ENCODE measurements around the gene ATF6. TPM values are rescaled to one million over a fixed set of nuclear protein-coding genes. Genes with fewer than 3 reads are reported as not detected.

Gene ATF6
- total RNA-seq, 1 donor from 2014 or later = 21.7 TPM

DNA sequence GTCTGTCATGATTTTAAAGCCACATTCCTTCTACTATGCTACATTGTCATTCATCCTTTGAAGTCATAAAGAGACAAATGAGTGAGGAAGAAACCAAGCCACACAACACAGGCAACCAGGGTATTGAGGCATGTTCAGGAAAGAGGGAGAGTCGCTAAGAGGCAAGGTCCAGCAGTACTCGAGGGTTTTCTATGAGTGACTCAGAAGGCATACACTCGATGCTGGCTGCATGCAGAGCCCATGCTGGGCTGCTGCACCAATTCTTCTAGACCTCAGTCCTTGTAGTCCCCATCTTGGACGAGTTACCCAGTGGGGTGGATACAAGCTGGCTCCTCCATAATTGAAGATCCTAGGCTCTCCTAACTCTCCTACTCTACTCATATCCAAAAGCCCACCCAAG lies 199.9 kb downstream of the ATF6 start:
- no peak for DNase-seq (ENCODE audit: low spot score)

DNA sequence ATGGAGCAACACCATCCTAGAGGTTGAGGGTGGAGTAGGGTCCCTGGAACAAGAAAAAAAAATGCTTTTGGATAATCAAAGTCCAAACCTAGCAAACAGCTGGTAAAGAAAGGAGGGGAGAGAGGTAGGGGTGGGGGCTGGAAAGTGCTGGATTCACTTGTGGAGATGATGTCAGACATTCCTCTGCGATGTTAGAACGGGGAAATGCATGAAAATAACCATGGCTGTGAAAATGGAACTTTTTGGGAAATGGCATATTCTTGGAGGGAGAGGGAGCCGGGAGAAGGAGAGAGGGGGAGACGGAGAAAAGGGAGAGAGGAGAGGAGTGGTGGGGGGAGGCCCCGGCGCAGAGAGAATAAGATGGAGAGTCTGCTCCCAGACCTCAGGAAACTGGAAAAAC lies 203.9 kb downstream of the ATF6 start:
- DNase-seq (ENCODE audit: low spot score) = no peak

DNA sequence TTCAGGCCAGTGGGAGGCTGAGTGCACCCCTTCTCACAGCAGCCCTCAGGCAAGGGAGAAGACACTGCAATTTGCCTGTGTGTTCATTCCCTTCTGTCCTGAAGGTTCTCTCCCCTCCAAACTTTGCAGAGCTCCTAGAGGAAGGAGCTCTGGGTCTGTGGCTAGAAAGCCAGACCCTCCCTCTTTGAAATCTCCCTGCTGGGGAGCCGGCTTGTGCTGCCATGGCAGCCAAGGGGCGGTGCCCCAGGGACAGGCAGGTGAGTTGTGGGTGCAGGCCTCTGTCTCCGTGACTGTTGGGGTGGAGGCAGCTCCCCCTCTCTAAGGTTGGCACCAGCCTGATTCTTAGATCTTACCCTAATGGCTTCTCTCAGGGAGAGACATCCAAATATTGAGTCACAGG lies 204.5 kb downstream of the ATF6 start:
- no peak for DNase-seq (ENCODE audit: low spot score)

DNA sequence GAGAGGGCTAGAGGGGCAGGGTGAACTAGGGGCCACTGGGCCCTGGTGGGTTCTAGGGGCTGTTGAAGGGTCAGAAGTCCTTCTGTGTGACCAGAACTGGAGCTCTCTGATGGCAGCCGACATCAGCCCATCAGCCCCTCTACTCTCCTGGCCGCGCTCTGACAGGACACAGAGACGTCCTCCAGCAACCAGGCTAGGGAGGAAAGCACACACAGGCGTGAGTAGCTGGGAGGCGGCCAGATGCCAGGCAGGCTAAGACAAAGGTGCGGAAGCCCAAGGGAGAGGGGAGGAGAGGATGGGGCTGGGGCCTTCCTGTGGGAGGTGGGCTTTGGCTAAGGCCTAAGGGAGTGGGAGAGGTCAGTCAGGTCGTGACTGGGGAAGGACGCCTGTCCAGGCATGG lies 206.7 kb downstream of the ATF6 start:
- no peak for DNase-seq (ENCODE audit: low spot score)

DNA sequence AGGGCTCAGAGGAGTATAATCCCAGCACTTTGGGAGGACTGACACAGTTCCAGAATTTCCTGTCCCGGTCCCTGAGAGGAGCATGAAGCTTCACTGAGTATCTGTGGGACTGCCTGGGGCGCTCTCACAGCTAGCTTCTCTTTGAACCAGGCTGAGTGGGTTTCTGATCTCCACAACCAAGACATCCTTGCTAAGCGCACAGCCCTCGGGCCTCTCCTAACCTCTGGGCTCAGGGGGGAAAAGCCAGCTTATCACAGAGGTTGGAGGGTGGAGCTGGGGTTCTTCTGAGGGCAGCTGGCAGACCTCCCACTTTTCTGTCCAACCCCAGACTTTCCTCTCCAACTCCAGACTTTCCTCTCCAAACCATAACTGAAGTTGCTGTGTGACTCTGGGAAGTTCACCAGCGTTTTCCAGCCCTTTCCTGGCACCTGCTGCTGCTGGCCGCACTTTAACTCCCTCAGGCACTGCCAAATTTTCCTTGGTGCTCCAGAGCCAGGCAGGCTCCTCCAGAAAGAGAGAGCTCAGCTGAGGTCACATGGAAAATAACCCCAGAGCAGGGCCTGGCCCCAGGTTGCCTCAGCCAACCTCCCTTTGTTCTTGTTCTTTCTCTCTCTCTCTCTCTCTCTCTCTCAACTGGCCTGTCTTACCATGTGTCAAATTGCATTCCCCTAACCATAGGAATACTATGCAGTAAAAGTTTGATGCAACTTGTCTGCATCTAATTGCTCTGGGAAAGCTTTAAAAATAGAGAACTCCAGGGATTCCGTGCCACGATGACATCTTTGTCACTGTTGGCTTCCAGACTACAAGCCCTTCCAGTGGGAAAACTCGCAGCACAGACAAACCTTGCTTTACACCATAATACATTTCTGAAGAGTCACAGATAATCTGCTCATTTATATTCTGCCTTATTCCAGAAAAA lies 208.1 kb downstream of the ATF6 start:
- DNase-seq (ENCODE audit: low spot score) = peak; percentile 58

DNA sequence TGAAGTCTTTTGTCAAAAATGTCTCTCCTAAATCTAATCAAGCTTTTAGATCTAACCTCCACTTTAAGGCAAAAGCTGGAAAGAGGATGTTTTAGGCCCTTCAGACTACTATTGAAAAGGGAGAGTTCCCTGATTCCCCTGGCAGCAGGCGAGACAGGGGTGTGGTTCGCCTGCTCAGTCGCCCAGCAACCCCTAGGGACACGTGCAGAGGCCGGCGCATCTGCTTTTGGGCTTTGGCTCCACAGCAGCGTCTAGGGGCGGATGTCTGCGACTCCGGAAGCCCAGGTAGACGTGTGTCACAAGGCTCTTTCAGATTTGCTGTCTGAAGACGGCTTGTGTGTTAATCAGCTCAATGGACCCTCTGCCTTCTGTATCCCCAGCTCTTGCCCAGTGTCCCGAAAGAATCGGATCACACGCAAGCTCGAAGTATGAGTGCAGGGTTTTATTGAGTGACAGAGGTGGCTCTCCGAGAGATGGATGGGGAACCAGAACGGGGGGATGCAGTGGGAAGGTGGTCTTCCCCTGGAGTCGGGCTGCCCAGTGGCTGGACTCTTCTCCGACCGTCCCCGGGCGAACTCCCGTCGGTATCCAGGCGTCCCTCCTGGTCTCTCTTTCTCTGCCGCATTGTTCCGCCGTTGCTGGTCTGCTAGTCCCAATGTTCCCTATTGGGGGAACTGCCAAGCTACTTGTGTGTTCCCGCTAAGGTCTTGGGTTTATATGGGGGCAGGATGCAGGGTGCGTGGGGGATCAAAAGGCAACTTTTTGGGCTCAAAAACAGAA lies 212.1 kb downstream of the ATF6 start:
- no peak for DNase-seq (ENCODE audit: low spot score)

DNA sequence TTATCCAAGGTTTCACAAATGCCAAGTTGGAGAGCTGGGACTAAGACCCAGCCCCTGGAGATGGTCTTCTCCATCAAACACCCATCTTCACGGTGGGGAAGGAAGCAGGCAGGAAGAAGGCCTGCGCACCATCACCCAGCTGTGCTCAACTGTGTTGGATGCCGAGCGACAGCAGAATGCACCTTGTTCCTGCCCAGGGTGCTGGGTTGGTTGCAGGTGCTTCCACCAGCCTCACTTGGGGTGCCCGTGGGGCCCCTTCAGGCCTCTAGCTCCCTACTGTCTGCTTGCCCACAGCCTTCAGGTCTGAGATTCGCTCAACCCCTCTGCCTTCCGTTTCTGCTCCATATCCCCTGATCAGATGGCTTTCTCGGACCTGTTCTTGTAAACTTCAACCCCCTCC lies 215.0 kb downstream of the ATF6 start:
- no peak for DNase-seq (ENCODE audit: low spot score)

DNA sequence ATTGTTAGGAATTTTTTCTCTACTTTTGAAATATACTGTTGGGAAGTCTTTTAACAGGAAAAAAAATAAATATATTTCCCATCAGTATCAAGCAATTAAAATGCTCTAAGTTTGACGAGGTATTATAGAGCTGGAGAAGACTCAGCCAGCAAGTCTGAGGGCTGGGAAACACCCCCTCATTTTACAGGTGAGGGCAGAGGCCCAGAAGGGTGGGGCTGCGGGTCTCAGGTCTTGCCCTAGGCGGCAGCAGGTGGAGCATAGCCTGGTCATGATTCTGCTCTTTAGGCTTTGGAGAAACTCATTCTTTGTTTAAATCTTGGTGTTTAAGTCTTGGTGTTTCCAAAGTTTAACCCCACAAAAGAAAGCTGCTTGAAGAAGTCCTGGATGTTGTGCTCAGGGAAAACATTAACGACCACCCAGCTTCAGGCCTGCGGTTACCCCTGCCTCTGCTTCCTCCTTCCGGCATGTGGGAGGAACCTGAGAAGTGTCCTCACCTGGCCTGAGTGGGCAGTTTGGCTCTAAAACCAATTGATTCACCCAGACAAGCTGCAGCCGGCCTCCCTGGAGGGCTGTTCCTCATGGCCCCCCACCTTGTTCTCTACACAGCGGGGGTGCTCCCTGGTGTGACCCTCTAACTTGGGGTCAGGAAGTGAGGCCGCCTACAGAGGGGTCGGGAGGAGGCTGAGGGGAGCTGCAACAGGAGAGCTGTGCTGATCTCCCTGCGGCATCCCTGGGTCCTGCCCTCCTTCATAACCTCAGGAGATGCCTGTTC lies 215.8 kb downstream of the ATF6 start:
- no peak for DNase-seq (ENCODE audit: low spot score)

DNA sequence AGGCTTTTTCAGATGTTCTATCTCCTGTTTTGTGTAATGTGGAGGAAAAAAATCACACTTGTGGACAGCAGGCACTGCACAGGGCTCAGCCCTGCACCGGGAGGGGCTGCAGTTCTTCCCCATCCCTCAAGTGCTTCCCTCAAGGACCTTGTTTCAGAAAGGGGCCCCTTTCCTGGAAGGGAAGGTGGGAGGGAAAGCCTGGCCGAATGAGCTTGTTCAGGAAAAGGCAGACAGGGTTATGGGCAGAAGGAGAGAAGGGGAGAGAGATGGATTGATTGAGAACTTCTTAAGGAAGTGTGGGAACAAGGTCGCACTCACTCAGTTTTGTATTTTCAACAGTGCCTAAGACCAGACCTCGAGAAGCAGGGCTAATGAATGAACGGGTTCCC lies 216.4 kb downstream of the ATF6 start:
- DNase-seq (ENCODE audit: low spot score) = no peak

DNA sequence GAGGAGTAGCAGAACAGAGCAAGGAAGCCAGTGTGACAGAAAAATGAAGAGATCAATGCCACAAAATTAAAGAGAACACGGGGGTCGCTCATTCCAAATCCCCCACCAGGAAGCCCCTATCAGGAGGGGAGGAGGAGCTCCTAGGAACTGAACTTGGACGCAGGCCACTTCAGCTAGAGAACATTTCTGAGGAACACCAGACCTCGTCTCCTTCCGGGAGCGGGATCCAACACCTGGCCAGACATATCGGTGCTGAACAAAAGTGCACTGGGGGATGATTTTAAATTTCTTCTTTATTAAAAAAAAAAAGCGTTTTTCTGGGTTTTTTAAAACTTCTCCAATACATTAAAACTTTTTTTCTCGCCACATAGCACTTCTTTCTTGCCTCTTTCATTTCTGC lies 216.8 kb downstream of the ATF6 start:
- DNase-seq (ENCODE audit: low spot score) = no peak

DNA sequence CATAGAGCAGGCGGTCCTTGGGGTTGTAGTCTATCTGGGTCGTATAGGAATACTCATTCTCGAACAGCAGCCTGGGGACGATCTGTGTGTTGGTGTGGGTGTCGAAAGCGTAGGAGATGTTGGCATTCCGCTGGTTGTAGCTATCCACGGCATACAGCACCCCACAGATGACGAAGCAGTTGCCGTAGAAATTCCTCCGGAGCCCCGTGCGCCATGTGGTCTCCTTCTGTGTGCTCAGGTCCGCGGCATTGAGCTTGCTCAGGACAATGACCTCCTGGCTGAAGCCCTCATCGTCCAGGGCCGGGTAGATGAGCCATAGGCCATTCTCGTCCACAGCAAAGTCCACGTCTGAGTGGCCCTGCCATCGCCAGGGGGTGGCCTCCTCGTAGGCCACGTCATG lies 217.6 kb downstream of the ATF6 start:
- no peak for DNase-seq (ENCODE audit: low spot score)

DNA sequence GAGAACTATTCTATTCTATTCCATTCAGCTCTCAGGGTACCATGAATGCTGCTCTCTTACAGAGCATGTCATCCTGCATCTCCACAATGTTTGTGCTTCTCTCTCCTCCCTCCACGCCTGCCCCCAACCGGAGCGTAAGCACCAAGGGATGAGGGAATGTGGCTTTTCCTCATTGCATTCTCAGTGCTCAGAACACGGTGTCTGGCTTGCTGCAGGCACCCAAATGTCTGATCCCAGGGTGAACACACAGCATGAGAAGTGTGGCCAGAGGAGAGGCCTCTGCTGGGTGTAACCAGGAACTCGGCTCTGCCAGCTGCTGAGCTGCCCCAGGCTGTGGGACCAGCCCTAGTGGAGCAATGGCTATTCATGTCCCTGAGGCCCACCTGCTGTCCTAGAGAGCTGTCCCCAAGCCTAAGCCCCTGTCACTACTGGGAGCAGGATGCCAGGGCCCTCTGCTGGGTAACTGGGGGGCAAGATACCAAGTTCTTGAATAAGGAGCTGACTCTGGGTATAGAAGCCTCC lies 219.2 kb downstream of the ATF6 start:
- no peak for DNase-seq (ENCODE audit: low spot score)

DNA sequence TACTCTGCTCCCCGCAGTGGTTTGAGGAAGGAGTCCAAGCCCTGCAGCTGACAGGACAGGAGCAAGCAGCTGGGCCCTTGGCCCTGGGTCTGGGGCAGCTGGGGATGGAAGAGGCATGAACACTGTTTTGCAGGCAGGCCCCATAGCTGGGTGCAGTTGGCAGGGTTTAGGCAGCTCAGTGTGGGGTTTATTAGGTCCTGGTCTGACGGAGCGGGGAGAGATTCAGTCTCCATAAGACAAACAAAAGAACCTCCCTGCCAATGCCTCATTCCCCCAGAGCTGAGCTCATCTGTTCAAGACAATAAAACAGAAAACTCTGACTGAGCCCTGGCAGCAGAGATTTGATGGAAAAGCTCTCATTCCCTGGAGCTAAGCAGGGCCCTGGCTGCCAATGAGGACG lies 220.2 kb downstream of the ATF6 start:
- DNase-seq (ENCODE audit: low spot score) = no peak

DNA sequence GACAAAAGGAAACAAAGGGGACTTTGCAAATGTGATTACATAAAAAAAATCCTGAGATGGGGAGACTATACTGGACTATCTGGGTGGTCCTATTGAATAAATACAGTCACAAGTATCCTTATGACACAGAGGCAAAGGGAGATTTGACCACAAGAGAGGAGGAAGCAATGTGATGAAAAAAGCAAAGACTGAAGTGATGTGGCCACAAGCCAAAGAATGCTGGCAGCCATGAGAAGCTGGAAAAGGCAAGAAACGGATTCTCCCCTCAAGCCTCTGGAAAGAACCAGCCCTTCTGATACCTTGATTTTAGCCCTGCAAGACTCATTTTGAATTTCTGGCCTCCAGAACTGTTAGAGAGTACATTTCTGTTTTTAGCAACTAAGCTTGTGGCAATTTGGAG lies 221.2 kb downstream of the ATF6 start:
- DNase-seq (ENCODE audit: low spot score) = no peak

DNA sequence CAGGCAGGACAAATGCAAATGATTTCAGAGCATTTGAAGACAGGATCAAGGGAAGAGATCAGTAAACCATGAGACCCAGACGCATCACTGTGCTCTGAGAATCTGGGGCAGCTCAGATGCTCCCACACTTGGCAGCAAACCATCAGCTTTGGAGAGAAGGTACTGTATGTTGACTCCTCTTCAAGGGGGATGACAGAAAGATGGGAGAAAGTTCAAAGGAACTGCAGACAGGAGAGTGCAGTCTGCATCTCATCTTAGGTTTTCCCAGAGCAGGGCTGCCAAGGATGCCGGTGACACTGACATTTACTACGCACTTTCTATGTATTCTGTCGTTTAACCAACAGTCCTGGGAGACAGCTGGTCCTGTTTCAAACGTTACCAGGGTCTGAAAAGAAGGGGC lies 221.8 kb downstream of the ATF6 start:
- DNase-seq (ENCODE audit: low spot score) = peak; percentile 48

DNA sequence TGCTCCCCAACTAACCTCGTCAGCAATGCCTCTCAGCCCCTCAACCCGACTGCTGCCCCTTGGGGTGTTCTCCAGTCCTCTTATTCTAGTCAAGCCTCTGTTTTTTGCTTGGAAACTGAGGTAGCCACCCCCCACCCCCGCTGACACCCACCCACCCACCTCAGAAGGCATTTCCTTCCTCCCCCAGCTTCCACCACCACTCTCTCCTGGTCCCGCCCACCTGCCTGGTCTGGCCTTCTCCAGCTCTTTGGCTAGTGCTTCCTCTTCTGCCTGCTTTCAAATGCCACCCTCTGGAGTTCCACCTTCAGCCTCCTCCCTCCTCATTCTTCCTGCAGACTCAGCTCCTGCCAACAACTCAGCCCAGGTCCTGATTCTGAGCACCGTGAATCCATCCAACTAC lies 222.3 kb downstream of the ATF6 start:
- DNase-seq (ENCODE audit: low spot score) = no peak

DNA sequence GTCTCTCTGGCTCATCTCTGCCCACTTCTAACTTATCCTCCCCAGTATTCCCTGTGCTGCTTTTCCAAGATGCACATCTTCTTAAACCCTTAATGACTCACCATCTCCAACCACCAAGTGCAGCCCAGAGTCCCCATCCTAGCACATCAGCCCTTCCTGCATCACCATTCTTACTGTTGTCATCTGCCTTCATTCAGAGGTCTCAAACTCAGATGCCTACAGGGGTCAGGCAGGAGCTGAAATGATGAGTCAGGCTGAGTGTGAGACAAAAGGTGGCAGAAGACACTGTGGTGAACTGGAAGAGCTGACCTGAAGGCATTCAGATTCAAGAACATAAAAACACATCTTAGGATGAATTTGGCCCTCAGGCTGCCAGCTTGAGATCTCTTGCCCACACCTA lies 223.0 kb downstream of the ATF6 start:
- DNase-seq (ENCODE audit: low spot score) = no peak

DNA sequence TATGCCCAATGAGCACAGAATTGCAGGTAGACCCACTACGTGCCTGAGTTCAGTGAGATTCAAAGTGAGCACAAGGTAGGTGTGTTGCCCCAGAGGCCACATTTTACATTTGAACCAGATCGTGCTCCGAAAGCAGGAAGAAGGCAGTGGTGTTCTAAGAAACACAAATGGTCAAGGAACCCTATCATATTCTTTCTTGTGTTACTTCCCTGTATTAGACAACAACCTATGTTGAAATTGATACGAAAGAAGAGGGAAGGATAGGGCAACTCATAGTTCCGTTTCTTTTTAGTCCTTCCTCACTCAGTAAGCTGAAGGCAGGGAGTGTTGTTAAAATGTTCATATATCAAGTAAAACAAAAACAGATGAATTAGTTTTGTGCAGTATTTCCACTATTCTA lies 223.7 kb downstream of the ATF6 start:
- peak; percentile 15 for DNase-seq (ENCODE audit: low spot score)

DNA sequence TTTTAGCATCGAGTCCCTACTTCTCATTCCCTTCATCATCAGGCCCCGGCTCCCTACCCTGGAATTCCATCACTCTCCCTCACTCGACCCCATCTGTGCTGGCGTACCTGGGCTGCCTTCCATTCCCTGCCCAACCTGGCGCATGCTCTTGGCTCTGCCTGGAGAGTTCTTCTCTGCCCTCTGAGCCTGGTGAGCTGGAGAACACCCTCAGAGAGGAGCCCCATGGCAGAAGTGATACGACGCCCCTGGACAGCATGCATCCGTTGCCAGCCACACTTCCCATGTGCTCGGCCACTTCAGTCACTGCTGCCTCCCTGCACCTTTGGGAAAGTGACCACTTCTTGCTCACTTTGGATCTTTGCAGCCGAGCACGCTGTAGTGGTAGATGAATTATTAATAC lies 227.5 kb downstream of the ATF6 start:
- DNase-seq (ENCODE audit: low spot score) = no peak

DNA sequence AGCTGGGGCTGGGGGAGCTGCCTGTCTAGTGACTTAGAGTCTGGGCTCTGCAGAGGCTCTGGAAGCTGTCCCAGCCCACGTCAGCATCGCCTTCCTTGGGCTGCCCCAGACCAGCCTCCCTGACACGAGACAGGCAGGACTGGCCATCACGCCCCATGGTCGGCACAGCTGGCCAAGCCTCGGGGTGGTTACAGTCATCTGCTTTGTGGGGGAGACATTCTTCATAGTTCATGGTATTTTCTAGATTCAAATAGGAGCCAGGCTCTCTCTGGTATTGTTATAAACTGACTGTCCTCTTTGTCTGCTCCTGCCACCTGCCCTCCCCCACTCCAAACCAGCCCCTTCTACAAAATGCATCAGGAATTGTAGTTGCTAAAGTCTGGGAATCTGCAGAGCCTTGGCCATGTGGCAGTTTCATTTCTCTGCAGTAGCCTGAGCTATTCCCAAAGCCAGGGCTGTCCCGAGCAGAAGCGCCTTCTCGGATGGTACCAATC lies 228.1 kb downstream of the ATF6 start:
- peak; percentile 71 for DNase-seq (ENCODE audit: low spot score)

DNA sequence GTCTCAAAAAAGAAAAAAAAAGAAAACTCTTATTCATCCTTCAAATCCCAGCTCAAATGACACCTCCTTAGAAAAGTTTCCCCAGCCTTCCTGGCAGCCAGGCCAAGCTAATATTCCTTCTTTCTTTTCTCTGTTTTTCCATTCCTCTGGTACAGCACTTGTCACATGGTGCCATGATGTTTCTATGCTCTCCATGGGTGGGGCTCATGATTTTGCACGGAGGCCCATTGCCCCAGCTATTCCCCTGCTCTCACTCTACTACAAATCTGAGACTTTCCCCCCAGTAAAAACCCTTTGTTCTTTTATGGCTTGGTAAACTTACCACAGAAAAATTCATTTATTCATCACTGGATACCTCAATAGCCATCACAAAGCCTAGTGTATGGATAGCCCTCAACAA lies 231.0 kb downstream of the ATF6 start:
- no peak for DNase-seq (ENCODE audit: low spot score)

DNA sequence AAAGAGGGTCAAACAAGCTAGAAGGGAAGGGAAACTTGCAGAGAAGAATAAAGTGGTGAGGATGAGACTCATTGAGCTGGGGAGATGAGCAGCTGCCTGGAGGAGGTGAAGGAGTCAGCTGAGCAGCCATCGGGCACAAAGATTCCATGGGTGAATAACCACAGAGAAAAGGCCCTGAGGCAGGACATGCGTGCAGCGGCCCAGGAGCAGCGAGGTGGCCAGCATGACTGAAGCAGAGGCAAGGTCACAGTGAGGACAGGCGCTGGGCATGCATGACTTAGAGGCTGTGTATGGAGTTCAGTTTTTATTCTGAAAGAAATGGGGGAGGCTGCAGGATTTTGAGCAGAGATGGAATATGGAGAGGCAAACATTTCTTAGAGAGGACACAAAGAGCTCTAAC lies 232.7 kb downstream of the ATF6 start:
- DNase-seq (ENCODE audit: low spot score) = no peak

Data from umbilical cord (tissue), 2 donors.